ENCODE results near the gene CYP11A1.
A peak's percentile ranks its signal among the peaks of the same experiment; 100 is the strongest.

The CYP11A1 gene

GRCh38 chr15:74373731-74374647, 6.5 kb upstream of the CYP11A1 start:
- H3K4me1 ChIP-seq (ENCODE audit: control insufficient read depth in 1 of 2, insufficient read depth in 2 of 2, low read length in 2 of 2) = peaks cover 8 to 22% of the 10 kb centered on the region in 2 donors
- H3K9me3 ChIP-seq (ENCODE audit: control insufficient read depth in 1 of 2, low read length in 2 of 2) = no peaks in the 10 kb centered on the region
- peak overlapping the region; percentile 18 to 49 for H3K9ac ChIP-seq (ENCODE audit: low read depth in 1 of 2, low read length in 2 of 2)
- H3K27ac ChIP-seq (ENCODE audit: low read depth, low read length) = no peak overlapping the region
- no peaks in the 10 kb centered on the region for H3K36me3 ChIP-seq (ENCODE audit: control insufficient read depth in 1 of 2, insufficient read depth in 2 of 2, low read length in 2 of 2)
- peak overlapping the region; percentile 79 to 86 for H3K4me3 ChIP-seq (ENCODE audit: low read depth in 1 of 2, low read length in 2 of 2)
- H3K27me3 ChIP-seq (ENCODE audit: control insufficient read depth in 1 of 2, insufficient read depth in 2 of 2, low read length in 2 of 2) = peaks cover 0 to 4% of the 10 kb centered on the region in 2 donors

DNA sequence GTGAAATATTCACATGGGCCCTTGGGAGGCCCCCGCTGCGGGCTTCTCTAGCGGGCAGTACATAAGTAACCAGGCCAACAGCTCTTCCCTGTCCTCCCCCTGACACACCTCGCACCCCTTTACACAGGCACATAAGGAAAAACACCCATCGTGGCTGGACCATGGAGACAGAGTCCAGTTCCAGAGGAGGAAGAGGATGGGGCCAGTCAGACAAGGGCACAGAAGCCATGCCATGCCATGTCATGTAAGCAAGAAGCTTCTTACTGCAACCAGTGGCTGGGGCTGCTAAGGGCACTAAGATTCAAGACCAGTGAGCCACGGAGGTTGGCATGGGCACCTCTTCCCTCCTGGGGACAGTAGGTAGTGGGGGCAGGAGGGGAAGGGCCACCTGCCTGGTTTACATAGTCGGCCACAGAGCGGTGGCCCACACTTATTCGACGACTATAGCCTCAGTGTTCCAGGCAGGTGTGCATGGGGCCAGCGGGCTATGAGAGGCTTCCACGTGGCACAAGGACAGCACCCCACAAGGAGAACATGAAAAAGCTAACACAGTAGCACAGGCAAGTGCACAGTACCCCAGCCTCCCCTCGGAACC, 5.7 kb upstream of the CYP11A1 start:
- Histone ChIP-seq H3K4me1 (ENCODE audit: control insufficient read depth in 1 of 2, insufficient read depth in 2 of 2, low read length in 2 of 2) (peaks cover 8 to 20% of the 10 kb centered on the region in 2 donors), H3K36me3 (ENCODE audit: control insufficient read depth in 1 of 2, insufficient read depth in 2 of 2, low read length in 2 of 2) (no peaks in the 10 kb centered on the region), H3K27ac (ENCODE audit: low read depth, low read length) (no peak overlapping the region), H3K4me3 (ENCODE audit: low read depth in 1 of 2, low read length in 2 of 2) (peak overlapping the region in 1 of 2 donors; percentile 79), H3K27me3 (ENCODE audit: control insufficient read depth in 1 of 2, insufficient read depth in 2 of 2, low read length in 2 of 2) (peaks cover 0 to 7% of the 10 kb centered on the region in 2 donors), H3K9me3 (ENCODE audit: control insufficient read depth in 1 of 2, low read length in 2 of 2) (no peaks in the 10 kb centered on the region), H3K9ac (ENCODE audit: low read depth in 1 of 2, low read length in 2 of 2) (no peak overlapping the region)

DNA sequence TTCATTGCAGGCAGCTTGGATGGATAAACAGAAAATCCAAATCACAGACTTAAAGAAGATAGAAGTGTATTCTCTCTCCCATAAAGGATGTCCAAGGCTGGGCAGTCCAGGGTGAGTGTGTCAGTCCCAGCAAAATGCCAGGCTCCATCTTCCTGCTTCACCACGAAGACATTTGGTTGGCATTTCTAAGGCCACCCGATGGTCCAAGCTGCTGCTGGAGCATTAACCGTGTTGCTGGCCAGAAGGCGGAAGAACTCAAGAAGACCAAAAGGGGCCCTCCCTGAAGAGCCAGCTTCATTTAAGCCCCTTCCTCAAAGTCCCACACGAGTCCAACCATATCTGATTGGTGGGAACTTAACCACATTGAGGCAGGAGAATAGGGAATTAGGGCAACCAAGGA, 3.0 kb upstream of the CYP11A1 start:
- peaks cover 8 to 20% of the 10 kb centered on the region in 2 donors for H3K4me1 ChIP-seq (ENCODE audit: control insufficient read depth in 1 of 2, insufficient read depth in 2 of 2, low read length in 2 of 2)
- H3K27me3 ChIP-seq (ENCODE audit: control insufficient read depth in 1 of 2, insufficient read depth in 2 of 2, low read length in 2 of 2) = peaks cover 11 to 25% of the 10 kb centered on the region in 2 donors
- no peak overlapping the region for H3K27ac ChIP-seq (ENCODE audit: low read depth, low read length)

GRCh38 chr15:74369756-74370155, 2.3 kb upstream of the CYP11A1 start:
- H3K36me3 ChIP-seq (ENCODE audit: control insufficient read depth in 1 of 2, insufficient read depth in 2 of 2, low read length in 2 of 2) = no peaks in the 10 kb centered on the region
- no peak overlapping the region for H3K4me3 ChIP-seq (ENCODE audit: low read depth in 1 of 2, low read length in 2 of 2)
- no peak overlapping the region for H3K27ac ChIP-seq (ENCODE audit: low read depth, low read length)
- H3K9me3 ChIP-seq (ENCODE audit: control insufficient read depth in 1 of 2, low read length in 2 of 2) = no peaks in the 10 kb centered on the region
- H3K4me1 ChIP-seq (ENCODE audit: control insufficient read depth in 1 of 2, insufficient read depth in 2 of 2, low read length in 2 of 2) = peaks cover 5 to 16% of the 10 kb centered on the region in 2 donors
- H3K9ac ChIP-seq (ENCODE audit: low read depth in 1 of 2, low read length in 2 of 2) = no peak overlapping the region
- peaks cover 11 to 32% of the 10 kb centered on the region in 2 donors for H3K27me3 ChIP-seq (ENCODE audit: control insufficient read depth in 1 of 2, insufficient read depth in 2 of 2, low read length in 2 of 2)

More for the DNA sequence above, 3.0 kb upstream of the CYP11A1 start:
- no peaks in the 10 kb centered on the region for H3K9me3 ChIP-seq (ENCODE audit: control insufficient read depth in 1 of 2, low read length in 2 of 2)
- H3K4me3 ChIP-seq (ENCODE audit: low read depth in 1 of 2, low read length in 2 of 2) = no peak overlapping the region
- no peak overlapping the region for H3K9ac ChIP-seq (ENCODE audit: low read depth in 1 of 2, low read length in 2 of 2)
- H3K36me3 ChIP-seq (ENCODE audit: control insufficient read depth in 1 of 2, insufficient read depth in 2 of 2, low read length in 2 of 2) = no peaks in the 10 kb centered on the region

- H3K9ac ChIP-seq (ENCODE audit: low read depth in 1 of 2, low read length in 2 of 2) = no peak overlapping the region
- H3K27ac ChIP-seq (ENCODE audit: low read depth, low read length) = no peak overlapping the region
- no peak overlapping the region for H3K4me3 ChIP-seq (ENCODE audit: low read depth in 1 of 2, low read length in 2 of 2)
- no peaks in the 10 kb centered on the region for H3K9me3 ChIP-seq (ENCODE audit: control insufficient read depth in 1 of 2, low read length in 2 of 2)
- H3K4me1 ChIP-seq (ENCODE audit: control insufficient read depth in 1 of 2, insufficient read depth in 2 of 2, low read length in 2 of 2) = peaks cover 0 to 11% of the 10 kb centered on the region in 2 donors
- no peaks in the 10 kb centered on the region for H3K36me3 ChIP-seq (ENCODE audit: control insufficient read depth in 1 of 2, insufficient read depth in 2 of 2, low read length in 2 of 2)
- peaks cover 11 to 32% of the 10 kb centered on the region in 2 donors for H3K27me3 ChIP-seq (ENCODE audit: control insufficient read depth in 1 of 2, insufficient read depth in 2 of 2, low read length in 2 of 2)
Measured at GRCh38 chr15:74369084-74369745, 1.8 kb upstream of the CYP11A1 start.

GRCh38 chr15:74368121-74368520, 675 bp upstream of the CYP11A1 start:
- H3K27ac ChIP-seq (ENCODE audit: low read depth, low read length) = no peak overlapping the region
- peaks cover 11 to 32% of the 10 kb centered on the region in 2 donors for H3K27me3 ChIP-seq (ENCODE audit: control insufficient read depth in 1 of 2, insufficient read depth in 2 of 2, low read length in 2 of 2)
- H3K36me3 ChIP-seq (ENCODE audit: control insufficient read depth in 1 of 2, insufficient read depth in 2 of 2, low read length in 2 of 2) = no peaks in the 10 kb centered on the region
- no peak overlapping the region for H3K4me3 ChIP-seq (ENCODE audit: low read depth in 1 of 2, low read length in 2 of 2)
- no peaks in the 10 kb centered on the region for H3K9me3 ChIP-seq (ENCODE audit: control insufficient read depth in 1 of 2, low read length in 2 of 2)
- peaks cover 0 to under 1% of the 10 kb centered on the region in 2 donors for H3K4me1 ChIP-seq (ENCODE audit: control insufficient read depth in 1 of 2, insufficient read depth in 2 of 2, low read length in 2 of 2)
- H3K9ac ChIP-seq (ENCODE audit: low read depth in 1 of 2, low read length in 2 of 2) = no peak overlapping the region

DNA sequence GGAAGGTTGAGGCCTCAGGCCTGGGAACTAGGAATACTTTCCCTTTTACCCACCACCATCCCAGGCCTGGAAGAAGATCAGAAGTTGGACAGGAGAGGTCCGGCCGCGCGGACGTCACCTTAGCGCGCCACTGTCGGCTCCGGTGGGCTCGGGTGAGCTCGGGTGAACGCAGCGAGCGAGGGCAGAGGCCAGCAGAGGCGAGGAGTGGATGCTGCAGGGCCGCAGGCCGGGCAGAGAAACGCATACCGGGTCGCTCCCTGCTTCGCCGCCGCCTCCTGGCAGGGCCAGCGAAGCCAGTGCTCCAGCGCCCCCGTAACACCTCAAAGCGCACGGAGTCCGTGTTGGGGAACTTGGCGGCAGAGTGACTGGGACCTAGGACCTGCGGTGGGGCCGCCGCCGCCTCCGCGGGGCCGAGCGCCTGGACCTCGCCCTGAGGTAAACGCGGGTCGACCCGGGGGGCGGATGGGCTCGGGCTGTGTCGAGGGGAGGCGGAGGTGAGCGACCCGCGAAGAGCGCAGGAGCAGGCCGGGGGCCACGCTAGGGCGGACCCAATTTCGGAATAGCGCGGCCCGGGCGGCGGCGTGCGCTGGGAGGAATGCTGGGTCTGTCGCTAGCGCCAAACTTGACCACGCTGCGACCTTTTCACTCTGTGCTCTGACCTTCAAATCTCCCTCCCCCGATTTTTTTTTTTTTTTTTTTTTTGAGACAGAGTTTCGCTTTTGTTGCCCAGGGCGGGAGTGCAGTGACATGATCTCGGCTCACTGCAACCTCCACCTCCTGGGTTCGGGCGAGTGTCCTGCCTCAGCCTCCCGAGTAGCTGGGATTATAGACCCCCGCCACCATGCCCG, 1.6 kb downstream of the CYP11A1 start:
- Histone ChIP-seq H3K9ac (ENCODE audit: low read depth in 1 of 2, low read length in 2 of 2) (no peak overlapping the region), H3K4me3 (ENCODE audit: low read depth in 1 of 2, low read length in 2 of 2) (peak overlapping the region; percentile 50 to 68), H3K36me3 (ENCODE audit: control insufficient read depth in 1 of 2, insufficient read depth in 2 of 2, low read length in 2 of 2) (no peaks in the 10 kb centered on the region), H3K4me1 (ENCODE audit: control insufficient read depth in 1 of 2, insufficient read depth in 2 of 2, low read length in 2 of 2) (no peaks in the 10 kb centered on the region), H3K27me3 (ENCODE audit: control insufficient read depth in 1 of 2, insufficient read depth in 2 of 2, low read length in 2 of 2) (peaks cover 11 to 32% of the 10 kb centered on the region in 2 donors), H3K9me3 (ENCODE audit: control insufficient read depth in 1 of 2, low read length in 2 of 2) (no peaks in the 10 kb centered on the region), H3K27ac (ENCODE audit: low read depth, low read length) (no peak overlapping the region)

GRCh38 chr15:74364936-74365597, 2.4 kb downstream of the CYP11A1 start:
- no peak overlapping the region for H3K9ac ChIP-seq (ENCODE audit: low read depth in 1 of 2, low read length in 2 of 2)
- no peaks in the 10 kb centered on the region for H3K9me3 ChIP-seq (ENCODE audit: control insufficient read depth in 1 of 2, low read length in 2 of 2)
- no peak overlapping the region for H3K27ac ChIP-seq (ENCODE audit: low read depth, low read length)
- no peaks in the 10 kb centered on the region for H3K4me1 ChIP-seq (ENCODE audit: control insufficient read depth in 1 of 2, insufficient read depth in 2 of 2, low read length in 2 of 2)
- no peaks in the 10 kb centered on the region for H3K36me3 ChIP-seq (ENCODE audit: control insufficient read depth in 1 of 2, insufficient read depth in 2 of 2, low read length in 2 of 2)
- H3K4me3 ChIP-seq (ENCODE audit: low read depth in 1 of 2, low read length in 2 of 2) = peak overlapping the region; percentile 50 to 68
- H3K27me3 ChIP-seq (ENCODE audit: control insufficient read depth in 1 of 2, insufficient read depth in 2 of 2, low read length in 2 of 2) = peaks cover 11 to 32% of the 10 kb centered on the region in 2 donors

- H3K9me3 ChIP-seq (ENCODE audit: control insufficient read depth in 1 of 2, low read length in 2 of 2) = no peaks in the 10 kb centered on the region
- H3K9ac ChIP-seq (ENCODE audit: low read depth in 1 of 2, low read length in 2 of 2) = no peak overlapping the region
- no peaks in the 10 kb centered on the region for H3K4me1 ChIP-seq (ENCODE audit: control insufficient read depth in 1 of 2, insufficient read depth in 2 of 2, low read length in 2 of 2)
- H3K27me3 ChIP-seq (ENCODE audit: control insufficient read depth in 1 of 2, insufficient read depth in 2 of 2, low read length in 2 of 2) = peaks cover 8 to 18% of the 10 kb centered on the region in 2 donors
- H3K4me3 ChIP-seq (ENCODE audit: low read depth in 1 of 2, low read length in 2 of 2) = no peak overlapping the region
- no peak overlapping the region for H3K27ac ChIP-seq (ENCODE audit: low read depth, low read length)
- no peaks in the 10 kb centered on the region for H3K36me3 ChIP-seq (ENCODE audit: control insufficient read depth in 1 of 2, insufficient read depth in 2 of 2, low read length in 2 of 2)
Measured at GRCh38 chr15:74362482-74362881, 5.0 kb downstream of the CYP11A1 start.

All from duodenal mucosa (tissue), 2 donors.